OCI-M1 (cell line): ENCODE data around the gene CTNNBL1.

Experiments
- DNase-seq: peaks from one replicate; lab custom pipeline; 2025; lab: John Stamatoyannopoulos, UW

The CTNNBL1 gene

GRCh38 chr20:37919389-37920040 is 225.7 kb downstream of the CTNNBL1 start:
- DNase-seq, result no peak

- no peak for DNase-seq
Measured at GRCh38 chr20:37920270-37920669, 226.4 kb downstream of the CTNNBL1 start.

- no peak for DNase-seq
Measured at GRCh38 chr20:37920679-37921322, 227.0 kb downstream of the CTNNBL1 start.

DNA sequence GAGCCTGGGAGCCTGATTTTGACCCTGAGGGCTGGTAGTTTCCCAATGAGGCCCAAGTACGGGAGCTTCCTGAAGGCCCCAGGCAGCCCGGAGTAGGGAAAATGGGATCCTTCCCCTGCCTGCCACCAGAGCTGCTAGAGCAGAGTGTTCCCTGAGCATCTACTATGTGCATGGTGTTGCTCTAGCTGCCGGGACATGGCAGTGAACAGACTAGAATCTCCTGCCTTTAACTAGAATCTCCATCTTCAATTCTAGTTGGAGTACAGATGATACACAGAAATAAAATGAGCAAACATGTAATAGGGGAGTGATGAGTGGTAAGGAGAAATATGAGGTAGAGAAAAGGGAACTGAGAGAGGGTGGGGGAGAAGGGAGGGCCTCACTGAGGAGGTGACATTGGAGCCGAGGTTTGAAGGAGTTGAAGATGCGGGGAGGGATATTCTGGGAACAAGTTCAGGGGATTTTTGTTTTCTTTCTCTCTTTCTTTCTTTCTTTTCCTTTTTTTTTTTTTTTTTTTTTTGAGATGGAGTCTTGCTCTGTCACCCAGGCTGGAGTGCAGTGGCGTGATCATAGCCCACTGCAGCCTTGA is 227.6 kb downstream of the CTNNBL1 start:
- no peak for DNase-seq
